ENCODE results near the gene OR2H2.

The OR2H2 gene

GRCh38 chr6:29603930-29604329 is 19.0 kb downstream of the OR2H2 start:
- H3K36me3 Mint-ChIP-seq = peaks cover 51 to 61% of the 10 kb centered on the region in 2 donors
- no peaks in the 10 kb centered on the region for H3K27me3 Mint-ChIP-seq
- no peak overlapping the region for H3K4me3 Mint-ChIP-seq
- no peak for ATAC-seq (replicated peaks)
- H3K4me1 Mint-ChIP-seq = no peaks in the 10 kb centered on the region
- DNase-seq = no peak
- H3K27ac Mint-ChIP-seq = no peak overlapping the region
- no peaks in the 10 kb centered on the region for H3K9me3 Mint-ChIP-seq

- peak overlapping the region; percentile 3 for H3K27ac Mint-ChIP-seq
- DNase-seq = no peak
- peaks cover 56 to 73% of the 10 kb centered on the region in 2 donors for H3K36me3 Mint-ChIP-seq
- ATAC-seq (replicated peaks) = no peak
- H3K4me3 Mint-ChIP-seq = no peak overlapping the region
- H3K4me1 Mint-ChIP-seq = no peaks in the 10 kb centered on the region
- H3K27me3 Mint-ChIP-seq = no peaks in the 10 kb centered on the region
- no peaks in the 10 kb centered on the region for H3K9me3 Mint-ChIP-seq
Observed at GRCh38 chr6:29608131-29608530, 23.2 kb downstream of the OR2H2 start.

DNA sequence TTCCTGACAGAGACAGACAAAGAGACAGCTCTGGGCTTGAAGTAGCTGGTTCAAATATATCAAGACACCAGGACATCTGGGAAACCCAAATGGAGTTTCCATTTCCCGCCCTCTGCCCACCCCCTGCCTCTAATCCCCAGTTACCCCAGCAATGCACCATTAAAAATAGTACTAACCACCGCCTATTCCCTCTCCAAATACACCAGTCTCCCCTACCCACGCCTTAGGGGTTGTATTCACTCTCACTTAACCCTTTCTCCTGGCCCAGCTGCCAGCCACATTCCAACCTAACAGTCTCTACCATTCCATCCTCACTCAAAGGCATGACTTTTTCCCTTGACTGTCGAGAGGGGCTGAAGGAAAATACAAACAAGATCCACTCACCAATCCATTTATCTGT is 25.6 kb downstream of the OR2H2 start:
- no peaks in the 10 kb centered on the region for H3K9me3 Mint-ChIP-seq
- no peaks in the 10 kb centered on the region for H3K4me1 Mint-ChIP-seq
- peaks cover 52 to 73% of the 10 kb centered on the region in 2 donors for H3K36me3 Mint-ChIP-seq
- no peak for ATAC-seq (replicated peaks)
- H3K27ac Mint-ChIP-seq = no peak overlapping the region
- H3K4me3 Mint-ChIP-seq = no peak overlapping the region
- H3K27me3 Mint-ChIP-seq = no peaks in the 10 kb centered on the region
- no peak for DNase-seq

GRCh38 chr6:29611426-29611825 is 26.5 kb downstream of the OR2H2 start:
- Mint-ChIP-seq H3K4me3 (no peak overlapping the region), H3K27ac (no peak overlapping the region), H3K36me3 (peaks cover 48 to 65% of the 10 kb centered on the region in 2 donors), H3K27me3 (no peaks in the 10 kb centered on the region), H3K4me1 (no peaks in the 10 kb centered on the region), H3K9me3 (no peaks in the 10 kb centered on the region)
- ATAC-seq (replicated peaks) (no peak), DNase-seq (no peak)

GRCh38 chr6:29617782-29618554 is 33.0 kb downstream of the OR2H2 start:
- Mint-ChIP-seq H3K4me3 (no peak overlapping the region), H3K9me3 (no peaks in the 10 kb centered on the region), H3K36me3 (peaks cover 33 to 55% of the 10 kb centered on the region in 2 donors), H3K27me3 (no peaks in the 10 kb centered on the region), H3K4me1 (peaks cover 0 to 3% of the 10 kb centered on the region in 2 donors), H3K27ac (no peak overlapping the region)
- DNase-seq = no peak
- ATAC-seq (replicated peaks) = no peak

DNA sequence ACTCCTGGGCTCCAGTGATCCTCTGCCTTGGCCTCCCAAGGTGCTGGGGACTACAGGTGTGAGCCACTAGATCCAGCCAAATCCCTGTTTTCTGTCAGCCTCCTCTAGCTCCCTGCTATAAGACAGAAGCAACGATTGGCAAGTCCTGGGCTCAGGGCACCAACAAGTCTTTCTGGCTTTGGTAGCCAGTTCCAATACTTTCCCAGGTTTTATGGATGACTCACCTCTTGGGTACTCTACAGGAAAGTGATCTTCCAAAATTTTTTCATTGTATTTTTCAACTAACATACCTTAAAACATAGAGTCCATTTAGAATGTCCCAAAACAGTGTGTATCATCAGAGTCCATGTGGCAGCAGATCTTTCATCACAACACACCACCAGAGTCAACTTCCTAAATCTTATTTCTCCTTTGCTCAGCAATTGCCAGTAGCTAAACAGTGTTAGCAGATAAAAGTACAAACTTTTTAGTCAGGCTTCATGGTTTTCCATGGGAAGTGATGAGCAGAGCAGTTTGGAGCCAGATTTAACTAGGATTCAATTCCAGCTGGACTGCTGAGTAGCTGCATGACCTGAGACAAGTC is 34.7 kb downstream of the OR2H2 start:
- Mint-ChIP-seq H3K4me1 (peaks cover 0 to 3% of the 10 kb centered on the region in 2 donors), H3K4me3 (no peak overlapping the region), H3K9me3 (no peaks in the 10 kb centered on the region), H3K36me3 (peaks cover 29 to 48% of the 10 kb centered on the region in 2 donors), H3K27ac (no peak overlapping the region), H3K27me3 (no peaks in the 10 kb centered on the region)
- DNase-seq = no peak
- ATAC-seq (replicated peaks) = no peak

DNA sequence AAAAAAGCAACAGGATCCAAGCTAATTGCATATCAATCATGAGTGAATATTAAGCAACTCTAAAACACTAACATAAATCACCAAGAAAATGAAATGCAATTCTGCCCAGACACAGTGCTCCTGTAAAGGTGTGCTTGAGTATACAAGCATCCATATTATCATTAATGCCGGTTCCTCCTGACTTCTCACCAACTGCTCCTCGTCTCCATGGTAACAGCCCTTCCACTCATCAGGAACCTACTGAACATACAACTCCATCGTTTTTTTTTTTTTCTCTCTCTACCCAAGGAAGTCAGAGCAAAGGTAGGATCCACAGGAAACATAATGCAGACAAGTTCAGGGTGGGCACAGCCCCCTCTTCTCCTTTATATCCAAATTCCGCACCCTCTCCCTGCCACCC is 35.7 kb downstream of the OR2H2 start:
- Mint-ChIP-seq H3K4me1 (peaks cover 0 to 6% of the 10 kb centered on the region in 2 donors), H3K36me3 (peaks cover 29 to 48% of the 10 kb centered on the region in 2 donors), H3K27me3 (no peaks in the 10 kb centered on the region), H3K9me3 (no peaks in the 10 kb centered on the region), H3K4me3 (no peak overlapping the region), H3K27ac (peak overlapping the region; percentile 6)
- ATAC-seq (replicated peaks) (no peak), DNase-seq (no peak)

DNA sequence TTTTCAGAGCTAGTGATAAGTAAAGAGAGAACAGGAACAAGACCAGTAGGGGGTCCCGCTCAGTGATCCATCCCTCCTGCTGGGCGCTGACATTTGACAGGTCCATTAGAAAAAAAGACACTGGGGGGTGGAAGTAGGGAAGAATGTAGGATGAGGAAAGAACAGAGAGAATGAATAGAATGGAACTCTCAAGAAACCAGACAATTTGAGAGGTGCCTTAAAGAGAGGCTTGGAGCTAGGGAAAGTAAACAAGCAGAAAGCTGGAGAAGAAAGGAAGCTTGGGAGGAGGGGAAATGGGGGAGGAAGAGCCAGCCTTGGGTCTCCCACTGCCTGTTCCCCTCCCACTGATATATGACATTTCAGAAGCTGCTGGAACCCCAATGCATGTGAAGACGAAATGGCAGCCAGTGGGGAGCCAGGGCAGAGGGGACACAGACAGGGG is 39.6 kb downstream of the OR2H2 start:
- ATAC-seq (replicated peaks) (no peak), DNase-seq (no peak)
- H3K4me3 Mint-ChIP-seq = no peak overlapping the region
- H3K9me3 Mint-ChIP-seq = no peaks in the 10 kb centered on the region
- no peaks in the 10 kb centered on the region for H3K27me3 Mint-ChIP-seq
- peaks cover 15 to 16% of the 10 kb centered on the region in 2 donors for H3K4me1 Mint-ChIP-seq
- peaks cover 21 to 35% of the 10 kb centered on the region in 2 donors for H3K36me3 Mint-ChIP-seq
- H3K27ac Mint-ChIP-seq = no peak overlapping the region

DNA sequence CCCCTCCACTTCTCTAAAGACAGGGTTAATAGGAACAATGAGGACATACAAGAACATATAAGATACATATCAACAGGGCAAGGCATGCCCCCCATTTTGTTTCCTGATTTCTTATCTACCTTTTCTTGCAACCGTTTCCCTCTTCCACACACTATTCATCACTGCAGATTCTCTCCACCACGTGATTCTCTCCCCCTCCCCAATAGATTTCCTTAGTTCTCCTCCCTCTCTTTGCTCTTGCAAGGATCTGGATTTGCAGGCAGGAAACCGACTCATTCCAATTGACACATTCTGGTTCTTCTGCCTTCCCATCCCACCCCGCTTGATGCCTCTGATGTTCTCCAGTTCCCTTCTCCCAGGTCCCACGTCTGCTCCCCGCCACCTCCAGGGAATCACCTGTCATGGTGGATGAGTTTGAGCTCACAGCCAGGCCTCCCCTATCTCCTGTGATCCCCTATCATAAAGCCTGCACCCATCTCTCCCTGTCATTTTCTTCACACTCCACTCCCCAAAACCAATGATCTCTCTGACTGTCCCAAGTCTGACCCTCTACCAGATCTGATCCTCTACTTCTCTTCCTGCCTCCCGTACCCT is 40.5 kb downstream of the OR2H2 start:
- Mint-ChIP-seq H3K27me3 (no peaks in the 10 kb centered on the region), H3K36me3 (peaks cover 17 to 29% of the 10 kb centered on the region in 2 donors), H3K27ac (no peak overlapping the region), H3K4me1 (peaks cover 17 to 24% of the 10 kb centered on the region in 2 donors), H3K9me3 (no peaks in the 10 kb centered on the region), H3K4me3 (no peak overlapping the region)
- ATAC-seq (replicated peaks) = no peak
- DNase-seq = no peak

DNA sequence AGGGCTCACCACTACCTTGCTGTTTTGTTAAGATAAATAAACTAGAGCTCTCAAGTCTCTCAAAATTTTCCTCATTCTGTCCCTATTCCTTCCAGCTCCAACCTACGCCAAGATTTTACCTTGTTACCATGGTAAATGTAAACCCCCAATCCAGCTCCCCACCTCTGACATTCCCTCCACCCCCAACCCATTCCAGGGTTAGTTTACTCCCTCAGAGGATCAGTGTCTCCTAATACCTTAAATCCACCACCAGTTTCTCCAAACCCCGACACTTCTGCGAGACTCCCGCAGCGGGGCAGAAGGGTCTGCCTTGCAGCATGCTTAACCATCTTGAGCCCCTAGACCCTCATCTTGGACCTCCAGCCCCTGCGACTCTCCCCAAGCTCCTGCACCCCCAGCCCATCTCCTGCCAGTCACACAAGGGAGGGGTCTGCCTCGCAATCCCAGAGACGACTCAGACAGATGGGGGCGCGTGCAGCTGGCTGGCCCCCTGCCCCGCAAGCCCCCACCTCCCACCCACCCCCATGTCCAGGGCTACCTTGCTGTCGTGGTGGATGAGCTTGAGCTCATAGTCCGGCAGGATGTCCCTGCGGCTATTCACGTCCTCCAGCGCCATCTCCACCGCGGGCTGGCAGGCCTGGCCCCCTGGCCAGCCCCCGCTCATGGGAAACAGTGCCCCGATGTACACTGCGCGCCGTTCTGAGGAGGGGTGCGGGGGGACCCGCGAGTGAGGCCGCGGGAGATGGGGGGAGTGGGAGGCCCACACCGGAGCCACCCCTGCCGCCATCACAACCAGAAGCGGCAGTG is 42.2 kb downstream of the OR2H2 start:
- Mint-ChIP-seq H3K27me3 (no peaks in the 10 kb centered on the region), H3K36me3 (peaks cover 9 to 17% of the 10 kb centered on the region in 2 donors), H3K27ac (no peak overlapping the region), H3K4me1 (peaks cover 25 to 41% of the 10 kb centered on the region in 2 donors), H3K4me3 (peak overlapping the region; percentile 86 to 92), H3K9me3 (no peaks in the 10 kb centered on the region)
- ATAC-seq (replicated peaks) = no peak
- DNase-seq = no peak

GRCh38 chr6:29627755-29628418 is 43.0 kb downstream of the OR2H2 start:
- H3K4me3 Mint-ChIP-seq = peak overlapping the region; percentile 86 to 92
- peaks cover 25 to 43% of the 10 kb centered on the region in 2 donors for H3K4me1 Mint-ChIP-seq
- peak; percentile 24 to 26 for ATAC-seq (replicated peaks)
- H3K27me3 Mint-ChIP-seq = no peaks in the 10 kb centered on the region
- H3K9me3 Mint-ChIP-seq = no peaks in the 10 kb centered on the region
- peak; percentile 26 for DNase-seq
- peaks cover 6 to 9% of the 10 kb centered on the region in 2 donors for H3K36me3 Mint-ChIP-seq
- peak overlapping the region; percentile 66 for H3K27ac Mint-ChIP-seq

- Mint-ChIP-seq H3K27me3 (no peaks in the 10 kb centered on the region), H3K27ac (peak overlapping the region; percentile 66), H3K36me3 (peaks cover 4 to 5% of the 10 kb centered on the region in 2 donors), H3K9me3 (no peaks in the 10 kb centered on the region), H3K4me3 (peak overlapping the region; percentile 86 to 92), H3K4me1 (peaks cover 31 to 50% of the 10 kb centered on the region in 2 donors)
- DNase-seq (peak; percentile 41), ATAC-seq (replicated peaks) (peak; percentile 47 to 48)
Observed at GRCh38 chr6:29628419-29629281, 43.7 kb downstream of the OR2H2 start.

GRCh38 chr6:29629571-29629970 is 44.6 kb downstream of the OR2H2 start:
- H3K4me1 Mint-ChIP-seq = peaks cover 38 to 59% of the 10 kb centered on the region in 2 donors
- DNase-seq = no peak
- no peak for ATAC-seq (replicated peaks)
- H3K27me3 Mint-ChIP-seq = no peaks in the 10 kb centered on the region
- no peaks in the 10 kb centered on the region for H3K36me3 Mint-ChIP-seq
- no peak overlapping the region for H3K4me3 Mint-ChIP-seq
- H3K27ac Mint-ChIP-seq = no peak overlapping the region
- H3K9me3 Mint-ChIP-seq = no peaks in the 10 kb centered on the region
